GM21381 (cell line): ENCODE results near the gene TRIO.

Source experiments
- ATAC-seq: cut with Tn5 transposase; IDR thresholded peaks from one replicate; pipeline ENCODE4 v1.9.1; 2021; ENCODE audit warnings: mild to moderate bottlenecking, moderate library complexity; ENCODE audit not compliant: unreplicated experiment

TRIO gene

GRCh38 chr5:14492331-14492964 is 349.3 kb downstream of the TRIO start:
- ATAC-seq = no peak

GRCh38 chr5:14495301-14495700 is 352.2 kb downstream of the TRIO start:
- ATAC-seq = no peak

- no peak for ATAC-seq
Observed at GRCh38 chr5:14497311-14497710, 354.2 kb downstream of the TRIO start.

GRCh38 chr5:14501353-14502293 is 358.5 kb downstream of the TRIO start:
- ATAC-seq = no peak

DNA sequence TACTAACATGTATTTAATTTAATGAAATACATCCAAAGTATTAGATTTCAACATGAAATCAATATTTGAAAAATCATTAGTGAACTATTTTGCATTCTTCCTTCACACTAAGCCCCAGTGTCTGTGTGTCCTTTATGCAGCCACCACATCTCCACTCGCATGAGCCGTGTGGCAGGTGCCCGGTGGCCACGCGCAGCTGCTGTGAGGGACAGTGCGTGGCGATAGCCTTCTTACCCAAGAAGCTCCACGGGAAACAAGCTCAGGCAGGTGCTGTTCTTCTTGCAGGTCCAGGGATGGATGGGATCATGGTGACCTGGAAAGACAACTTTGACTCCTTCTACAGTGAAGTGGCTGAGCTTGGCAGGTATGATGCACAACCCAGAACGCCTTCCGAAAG is 359.1 kb downstream of the TRIO start:
- no peak for ATAC-seq

GRCh38 chr5:14503017-14503680 is 360.0 kb downstream of the TRIO start:
- ATAC-seq = no peak

DNA sequence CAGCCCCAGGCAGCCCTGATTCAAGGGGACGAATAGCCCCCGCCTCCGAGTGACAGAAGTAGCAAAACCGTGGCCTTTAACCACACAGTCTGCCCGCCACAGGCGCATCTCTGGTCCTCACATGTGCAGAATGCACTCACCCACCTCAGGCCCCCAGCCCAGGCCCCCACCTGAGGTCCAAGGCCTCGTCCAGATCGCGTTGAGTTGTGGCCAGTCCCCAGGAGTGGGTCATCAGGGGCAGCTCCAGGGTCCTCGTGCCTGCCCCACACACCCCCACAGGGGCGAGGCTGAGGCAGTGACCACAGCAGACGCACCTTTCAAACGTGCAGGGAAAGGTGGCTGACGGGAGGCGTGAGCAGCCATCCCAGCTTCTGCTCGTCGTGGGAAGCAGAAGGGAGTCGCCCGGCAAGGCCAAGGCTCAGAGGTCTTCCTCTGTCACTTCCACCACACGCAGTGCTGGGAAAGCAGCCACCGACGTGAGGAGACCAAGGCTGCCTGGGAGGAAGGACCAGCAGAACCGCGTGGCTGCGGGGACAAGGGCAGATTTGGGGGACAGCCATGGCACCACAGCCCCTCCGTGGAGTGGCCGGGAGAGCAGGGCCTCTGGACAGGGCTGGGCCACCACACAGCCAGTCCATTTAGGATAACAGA is 360.7 kb downstream of the TRIO start:
- no peak for ATAC-seq

DNA sequence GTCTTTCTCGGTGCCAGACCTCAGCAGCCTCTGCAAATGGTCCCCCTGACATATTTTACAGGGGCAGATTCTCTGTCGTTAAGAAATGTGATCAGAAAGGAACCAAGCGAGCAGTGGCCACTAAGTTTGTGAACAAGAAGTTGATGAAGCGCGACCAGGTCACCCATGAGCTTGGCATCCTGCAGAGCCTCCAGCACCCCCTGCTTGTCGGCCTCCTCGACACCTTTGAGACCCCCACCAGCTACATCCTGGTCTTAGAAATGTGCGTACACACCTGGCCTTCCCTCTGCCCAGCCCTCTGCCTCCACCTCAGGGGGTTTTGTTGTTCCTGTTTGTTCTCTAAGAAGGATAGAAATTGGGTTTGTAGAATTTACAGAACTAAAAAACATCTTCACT is 361.2 kb downstream of the TRIO start:
- ATAC-seq = no peak

DNA sequence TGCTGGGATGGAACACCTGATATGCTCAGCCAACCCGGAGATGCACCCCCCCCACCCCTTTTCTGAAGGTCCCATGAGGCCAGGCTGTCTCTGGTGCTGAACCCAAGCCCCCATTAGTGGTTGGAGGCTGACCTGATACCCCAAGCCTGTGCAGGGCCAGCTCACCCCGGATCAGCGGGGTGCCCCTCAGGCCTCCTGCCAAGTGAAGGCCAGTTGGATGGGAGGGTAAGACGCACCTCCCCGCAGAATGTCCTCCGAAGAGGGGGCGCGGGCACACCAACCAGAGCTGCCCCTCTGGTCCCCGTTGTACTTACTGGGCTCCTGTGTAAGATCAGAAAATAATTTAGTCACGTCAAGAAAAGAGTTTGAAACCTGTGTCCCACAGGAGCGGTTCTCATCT is 361.7 kb downstream of the TRIO start:
- no peak for ATAC-seq

DNA sequence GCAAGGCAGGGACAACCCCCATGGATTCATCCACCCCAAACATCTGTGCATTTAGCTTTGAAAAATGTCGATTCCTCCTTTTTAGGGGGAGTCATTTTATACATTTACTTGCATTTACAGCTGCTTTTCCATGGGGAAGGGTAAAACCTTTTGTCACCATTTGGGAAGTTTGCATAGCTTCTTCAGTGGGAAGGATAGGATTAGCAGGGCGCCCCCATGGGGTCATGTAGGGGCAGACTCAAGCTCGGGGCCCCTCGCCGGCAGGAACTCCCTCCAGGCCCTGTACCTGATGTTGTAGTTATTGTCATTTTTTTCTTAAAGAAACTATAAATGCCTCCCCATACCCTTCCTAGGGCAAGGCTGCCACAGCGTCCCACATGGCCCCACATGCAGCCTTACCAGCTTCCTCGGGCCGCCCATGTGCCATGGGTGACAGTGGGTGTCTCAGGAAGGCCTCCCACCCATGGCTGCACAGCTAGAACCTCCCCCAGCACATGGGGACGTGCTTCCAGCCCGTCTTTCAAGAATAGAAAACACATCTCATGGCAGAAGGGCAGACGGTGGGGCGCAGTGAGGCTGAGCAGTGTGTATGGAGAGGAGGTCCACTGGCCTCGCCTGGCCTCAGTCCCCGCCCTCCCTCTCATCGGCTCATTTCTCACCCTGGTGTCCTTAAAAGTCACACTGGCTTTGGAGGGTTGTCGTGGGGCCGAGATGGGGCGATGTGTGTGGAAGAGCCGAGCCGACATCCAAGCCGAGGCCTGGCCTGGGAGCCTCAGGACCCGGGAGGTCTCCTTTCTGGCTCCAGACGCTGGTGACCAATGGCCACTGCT is 362.4 kb downstream of the TRIO start:
- no peak for ATAC-seq

- ATAC-seq = no peak
Observed at GRCh38 chr5:14506140-14506538, 363.0 kb downstream of the TRIO start.

DNA sequence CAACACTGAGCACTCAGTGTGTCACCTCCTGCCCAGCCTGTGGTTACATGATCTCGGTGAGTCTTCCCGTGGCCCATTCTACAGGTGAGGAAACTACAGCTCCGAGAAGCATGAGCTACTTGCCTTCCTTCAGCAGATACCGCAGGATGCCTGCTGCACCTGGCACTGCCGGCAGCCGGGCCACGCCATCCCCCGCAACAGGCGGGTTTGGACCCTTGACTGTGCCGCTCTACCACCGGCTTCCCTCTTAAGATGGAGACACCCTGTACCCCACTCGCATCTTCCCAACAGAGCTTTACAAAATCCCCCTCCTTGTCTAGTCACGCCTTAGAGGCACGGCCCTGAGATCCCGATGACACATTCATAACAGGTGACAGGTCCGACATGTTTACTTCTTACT is 363.5 kb downstream of the TRIO start:
- no peak for ATAC-seq

GRCh38 chr5:14507156-14507941 is 364.2 kb downstream of the TRIO start:
- no peak for ATAC-seq

- no peak for ATAC-seq
Observed at GRCh38 chr5:14508046-14508445, 364.9 kb downstream of the TRIO start.

GRCh38 chr5:14509556-14509955 is 366.4 kb downstream of the TRIO start:
- no peak for ATAC-seq

GRCh38 chr5:14510156-14510734 is 367.1 kb downstream of the TRIO start:
- ATAC-seq = no peak

DNA sequence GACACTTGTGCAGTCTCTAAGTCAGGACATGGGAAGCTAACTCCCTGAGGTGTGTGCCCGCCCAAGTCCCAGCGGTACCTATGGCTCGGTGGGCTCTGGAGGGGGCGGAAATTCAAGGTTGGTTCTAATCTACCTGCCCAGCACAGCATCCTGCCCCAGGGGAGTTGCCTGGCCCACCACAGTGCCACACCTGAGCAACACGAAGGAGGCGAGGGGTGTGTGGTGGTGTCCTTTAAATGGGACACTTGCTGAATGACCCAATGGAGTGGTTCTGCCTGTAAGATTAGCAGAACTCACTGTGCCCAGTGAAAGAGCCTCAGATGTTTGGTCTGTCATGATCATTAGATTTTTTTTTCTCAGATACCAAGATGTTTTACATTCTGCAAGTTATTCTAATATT is 367.7 kb downstream of the TRIO start:
- no peak for ATAC-seq

GRCh38 chr5:14512574-14512973 is 369.4 kb downstream of the TRIO start:
- no peak for ATAC-seq

- ATAC-seq = no peak
Observed at GRCh38 chr5:14513266-14513665, 370.1 kb downstream of the TRIO start.
